Neural crest cell (in vitro differentiated cells): ENCODE results near the gene MSN. TPM values are rescaled to one million over a fixed set of nuclear protein-coding genes. Genes with fewer than 3 reads are reported as not detected.
A peak's percentile ranks its signal among the peaks of the same experiment; 100 is the strongest.
"Not testable (repeated sequence)": the region's sequence is repeated elsewhere in the genome, so short reads cannot be mapped to it uniquely, and the experiment has no call there.

Source experiments
- DNase-seq: peaks from one replicate; pipeline ENCODE4 v3.0.0; 2021; ENCODE audit warnings: low read depth, mixed read lengths, low spot score
- H3K27ac Mint-ChIP-seq: one replicate; pipeline ENCODE4 v1.8.0; 2021; ENCODE audit warnings: mild to moderate bottlenecking, mixed read lengths; ENCODE audit not compliant: unreplicated experiment
- H3K27me3 Mint-ChIP-seq: 2 replicates; pipeline ENCODE4 v1.8.0; 2021; ENCODE audit warnings: low read depth, mild to moderate bottlenecking, mixed read lengths
- H3K36me3 Mint-ChIP-seq: 2 replicates; pipeline ENCODE4 v1.8.0; 2021; ENCODE audit warnings: low read depth, mild to moderate bottlenecking, mixed read lengths
- H3K4me1 Mint-ChIP-seq: 2 replicates; pipeline ENCODE4 v1.8.0; 2021; ENCODE audit warnings: mixed read lengths
- H3K4me3 Mint-ChIP-seq: one replicate; pipeline ENCODE4 v1.8.0; 2021; ENCODE audit warnings: mild to moderate bottlenecking, mixed read lengths
- H3K9me3 Mint-ChIP-seq: 2 replicates; pipeline ENCODE4 v1.8.0; 2021; ENCODE audit warnings: mixed read lengths
- CTCF ChIP-seq: fragments of 200-600 bp; sonication (generic); conservative IDR thresholded peaks from 2 replicates; pipeline ENCODE4 v1.5.0; 2021; ENCODE audit warnings: antibody characterized with exemption, mild to moderate bottlenecking
- total RNA-seq: library from RNA; stranded (reverse); gene quantifications from 2 replicates; pipeline ENCODE4 v1.2.1, GENCODE V29; 2021

Gene MSN
- total RNA-seq, 1 donor from 2014 or later = 184 TPM

GRCh38 chrX:65752294-65752693 lies 84.8 kb downstream of the MSN start:
- Mint-ChIP-seq H3K9me3 (peaks cover 14% of the 10 kb centered on the region), H3K27ac (no peak overlapping the region), H3K4me3 (no peak overlapping the region), H3K4me1 (no peaks in the 10 kb centered on the region), H3K36me3 (peaks cover 4% of the 10 kb centered on the region), H3K27me3 (no peaks in the 10 kb centered on the region)
- DNase-seq = no peak
- no peak for TF ChIP-seq CTCF

GRCh38 chrX:65755786-65756185 lies 88.3 kb downstream of the MSN start:
- Mint-ChIP-seq H3K4me1 (no peaks in the 10 kb centered on the region), H3K4me3 (no peak overlapping the region), H3K27ac (peak overlapping the region; percentile 57), H3K9me3 (peaks cover 19% of the 10 kb centered on the region), H3K27me3 (no peaks in the 10 kb centered on the region), H3K36me3 (no peaks in the 10 kb centered on the region)
- no peak for DNase-seq
- TF ChIP-seq CTCF = no peak

DNA sequence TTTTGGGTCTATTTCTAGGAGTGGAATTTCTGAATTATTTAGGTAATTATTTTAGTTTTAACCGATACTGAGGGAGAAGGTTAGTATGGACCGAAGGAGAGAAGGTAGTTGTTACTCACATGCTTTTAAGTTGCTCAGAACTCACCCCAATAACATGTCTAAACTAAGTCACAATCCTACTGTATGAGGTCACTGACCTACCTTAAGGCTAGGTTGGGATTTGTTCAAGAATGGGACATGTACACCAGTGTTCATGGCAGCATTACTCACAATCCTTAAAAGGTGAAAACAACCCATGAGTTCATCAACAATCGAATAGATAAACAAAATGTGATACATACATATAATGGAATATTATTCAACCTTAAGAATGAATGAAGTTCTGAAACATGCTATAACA lies 90.5 kb downstream of the MSN start:
- no peaks in the 10 kb centered on the region for H3K36me3 Mint-ChIP-seq
- H3K9me3 Mint-ChIP-seq = peaks cover 30% of the 10 kb centered on the region
- no peaks in the 10 kb centered on the region for H3K4me1 Mint-ChIP-seq
- H3K4me3 Mint-ChIP-seq = no peak overlapping the region
- no peak for TF ChIP-seq CTCF
- H3K27me3 Mint-ChIP-seq = no peaks in the 10 kb centered on the region
- no peak overlapping the region for H3K27ac Mint-ChIP-seq
- DNase-seq = no peak

GRCh38 chrX:65758505-65758904 lies 91.1 kb downstream of the MSN start:
- Mint-ChIP-seq H3K36me3 (no peaks in the 10 kb centered on the region), H3K9me3 (peaks cover 29% of the 10 kb centered on the region), H3K27ac (no peak overlapping the region), H3K4me1 (no peaks in the 10 kb centered on the region), H3K27me3 (no peaks in the 10 kb centered on the region), H3K4me3 (no peak overlapping the region)
- DNase-seq = no peak
- no peak for TF ChIP-seq CTCF

- H3K9me3 Mint-ChIP-seq = peaks cover 21% of the 10 kb centered on the region
- not testable (repeated sequence) for H3K36me3 Mint-ChIP-seq, H3K27ac Mint-ChIP-seq, DNase-seq, H3K4me3 Mint-ChIP-seq, H3K27me3 Mint-ChIP-seq, H3K4me1 Mint-ChIP-seq
These were observed 92.1 kb downstream of the MSN start for GRCh38 chrX:65759525-65759924.

DNA sequence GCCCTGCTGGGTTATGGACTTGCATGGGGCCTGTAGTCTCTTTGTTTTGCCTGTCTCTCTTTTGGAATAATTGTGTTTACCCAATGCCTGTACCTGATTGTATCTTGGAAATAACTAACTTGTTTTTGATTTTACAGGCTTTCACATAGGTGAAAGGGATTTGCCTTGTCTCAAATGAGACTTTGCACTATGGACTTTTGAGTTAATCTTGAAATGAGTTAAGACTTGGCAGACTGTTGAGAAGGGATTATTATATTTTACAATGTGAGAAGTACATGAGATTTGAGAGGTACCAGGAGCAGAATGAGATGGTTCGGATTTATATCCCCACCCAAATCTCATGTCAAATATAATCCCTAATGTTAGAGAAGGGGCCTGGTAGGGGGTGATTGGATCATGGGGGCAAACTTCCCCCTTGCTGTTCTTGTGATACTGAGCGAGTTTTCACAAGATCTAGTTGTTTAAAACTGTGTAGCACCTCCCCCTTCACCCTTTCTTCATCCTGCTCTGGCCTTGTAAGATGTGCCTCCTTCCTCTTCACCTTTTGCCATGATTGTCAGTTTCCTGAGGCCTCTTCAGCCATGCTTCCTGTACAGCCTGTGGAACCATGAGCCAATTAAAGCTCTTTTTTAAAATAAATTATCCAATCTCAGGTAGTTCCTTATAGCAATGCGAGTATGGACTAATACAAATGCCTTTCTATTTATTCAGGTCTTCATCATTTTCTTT lies 102.3 kb downstream of the MSN start:
- Mint-ChIP-seq H3K9me3 (peaks cover 3% of the 10 kb centered on the region), H3K27me3 (no peaks in the 10 kb centered on the region), H3K27ac (no peak overlapping the region), H3K36me3 (no peaks in the 10 kb centered on the region), H3K4me3 (no peak overlapping the region), H3K4me1 (no peaks in the 10 kb centered on the region)
- no peak for TF ChIP-seq CTCF
- no peak for DNase-seq
